GM19193 (cell line): ENCODE measurements around the gene XRRA1.

ENCODE experiments used
- POLR2A ChIP-seq: IDR thresholded peaks from 4 replicates; pipeline ENCODE4 v1.6.1; 2011; ENCODE audit not compliant: insufficient read depth, insufficient read length; ENCODE audit errors: extremely low read depth

XRRA1 gene

DNA sequence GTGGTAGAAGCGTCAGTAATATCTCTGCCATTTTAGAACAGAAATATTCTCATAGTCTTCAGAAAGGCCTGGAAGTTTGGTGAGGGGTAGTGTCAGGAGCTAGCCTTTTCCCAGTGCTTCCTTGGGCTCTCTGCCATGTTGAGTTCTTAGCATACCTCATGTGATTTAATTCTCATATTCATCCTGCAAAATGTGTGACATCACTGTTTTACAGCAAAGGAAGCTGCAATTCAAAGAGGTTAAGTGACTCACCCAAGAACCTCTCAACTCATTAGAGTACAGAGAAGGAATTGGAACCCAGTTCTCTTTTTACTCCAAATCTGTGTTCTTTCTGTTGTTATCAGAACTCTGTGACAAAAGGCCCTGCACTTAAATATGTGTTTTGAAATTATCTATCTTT lies 128.1 kb downstream of the XRRA1 start:
- no peak for TF ChIP-seq POLR2A

DNA sequence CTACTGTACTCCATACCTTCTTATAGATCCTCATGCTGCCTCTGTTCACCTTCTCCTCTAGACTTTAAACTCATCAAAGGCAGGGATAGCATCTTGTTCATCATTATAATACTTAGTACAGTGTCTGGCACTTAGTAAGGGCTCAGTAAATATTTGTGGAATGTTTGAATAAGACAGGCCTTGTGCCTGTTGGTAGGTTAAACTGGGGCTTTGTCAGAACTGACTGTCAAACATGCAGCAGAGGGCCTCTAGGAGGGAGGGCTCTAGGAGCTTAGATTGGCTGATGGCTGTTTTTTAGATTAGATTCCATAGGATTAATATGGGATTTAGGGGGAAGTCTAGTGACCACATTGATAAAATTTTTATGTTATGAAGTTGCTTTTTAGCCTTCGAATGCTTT lies 129.5 kb downstream of the XRRA1 start:
- TF ChIP-seq POLR2A: no peak

DNA sequence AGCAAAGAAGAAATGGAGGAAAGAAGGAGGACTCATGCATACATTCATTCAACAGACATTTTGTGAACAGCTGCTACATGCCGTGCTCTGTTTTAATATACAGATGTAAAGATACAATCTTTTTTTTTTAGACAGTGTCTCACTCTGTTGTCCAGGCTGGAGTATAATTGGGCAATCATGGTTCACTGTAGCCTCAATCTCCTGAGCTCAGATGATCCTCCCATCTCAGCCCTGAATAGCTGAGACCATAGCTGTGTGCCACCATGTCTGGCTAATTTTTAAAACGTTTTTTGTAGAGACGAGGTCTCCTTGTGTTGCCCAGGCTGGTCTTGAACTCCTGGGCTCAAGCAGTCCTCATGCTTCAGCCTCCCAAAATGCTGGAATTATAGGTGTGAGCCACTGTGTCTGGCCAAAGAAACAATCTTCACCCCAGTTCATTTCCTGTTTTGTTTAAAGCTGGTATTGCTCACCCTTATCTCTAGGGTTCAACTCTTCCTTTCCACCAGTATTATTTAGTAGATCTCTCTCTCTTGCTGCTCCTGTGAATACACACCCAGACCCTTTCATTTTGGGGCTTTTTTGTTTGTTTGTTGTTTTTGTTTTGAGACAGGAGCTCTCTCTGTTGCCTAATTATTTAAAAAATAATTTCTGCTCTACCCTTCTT lies 130.5 kb downstream of the XRRA1 start:
- no peak for TF ChIP-seq POLR2A

DNA sequence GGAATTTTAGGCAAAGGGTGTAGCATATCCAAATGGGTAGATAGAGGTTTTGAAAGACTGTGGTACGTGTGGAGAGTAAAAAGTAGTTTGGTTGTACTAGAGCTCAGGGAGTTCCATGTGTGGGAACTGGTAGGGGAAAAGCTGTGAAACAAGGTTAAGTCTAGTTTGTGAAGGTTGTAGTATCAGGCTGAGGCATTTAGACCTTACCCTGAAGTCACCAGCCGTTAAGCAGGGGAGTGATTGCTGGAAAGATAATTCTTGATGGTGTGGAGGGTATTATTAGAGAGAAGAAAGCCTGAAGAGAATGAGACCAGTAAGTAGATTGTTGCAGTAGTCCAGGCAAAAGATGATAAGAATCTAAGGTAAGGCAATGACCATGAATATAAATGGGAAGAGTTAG lies 132.2 kb downstream of the XRRA1 start:
- TF ChIP-seq POLR2A: no peak

DNA sequence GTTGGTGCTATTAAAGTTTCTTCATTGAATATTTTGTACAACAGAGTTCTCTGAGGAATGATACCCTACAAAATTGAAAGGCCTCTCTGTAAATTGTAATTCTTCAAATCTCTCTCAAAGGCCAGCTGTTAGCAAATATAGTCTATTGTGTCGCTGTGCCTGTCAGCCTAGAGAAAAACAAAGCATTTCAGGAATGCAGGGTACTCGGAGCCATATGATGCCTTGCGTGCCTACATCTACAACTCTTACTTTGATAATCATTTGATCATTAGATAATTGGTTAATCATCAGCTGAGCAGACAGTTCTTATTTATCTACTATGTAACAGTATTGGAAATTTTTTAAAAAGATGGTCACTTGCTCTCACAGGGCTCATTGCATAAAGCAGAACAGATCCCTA lies 132.9 kb downstream of the XRRA1 start:
- TF ChIP-seq POLR2A: no peak

DNA sequence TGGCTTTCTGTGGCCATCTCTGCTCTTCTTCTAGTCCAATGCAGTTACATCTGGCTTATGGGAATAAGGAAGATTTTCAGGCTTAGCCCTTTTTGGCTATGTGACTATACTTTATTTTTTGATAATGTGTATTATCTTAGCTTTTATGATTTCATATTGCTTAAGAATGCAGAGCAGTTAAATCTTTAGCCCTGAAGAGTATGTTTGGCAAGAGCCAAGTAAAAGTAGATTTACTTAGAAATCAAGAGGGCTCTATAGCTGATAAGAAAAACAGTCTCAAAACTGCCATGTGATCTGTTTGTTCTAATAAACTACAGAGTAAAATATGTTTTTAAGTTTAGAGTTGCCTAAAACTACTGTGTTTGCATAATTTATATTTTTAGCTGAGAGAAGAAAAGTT lies 139.1 kb downstream of the XRRA1 start:
- no peak for TF ChIP-seq POLR2A

DNA sequence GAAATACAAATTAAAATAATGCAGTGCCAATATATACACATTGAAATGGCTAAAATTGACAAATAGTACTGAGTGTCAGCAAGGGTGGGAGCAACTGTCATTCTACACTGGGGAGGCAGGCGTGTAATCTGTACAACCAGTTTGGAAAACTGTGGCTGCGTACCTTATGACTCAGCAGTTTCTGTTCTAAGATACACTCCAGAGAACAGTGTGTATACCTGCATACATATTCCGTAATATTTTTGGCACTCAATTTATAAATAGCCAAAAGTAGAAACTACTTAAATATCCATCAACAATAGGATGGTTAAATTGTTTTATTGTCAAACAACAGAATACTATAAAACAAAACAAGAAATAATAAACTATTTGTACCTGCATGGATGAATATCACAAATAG lies 142.6 kb downstream of the XRRA1 start:
- no peak for TF ChIP-seq POLR2A

DNA sequence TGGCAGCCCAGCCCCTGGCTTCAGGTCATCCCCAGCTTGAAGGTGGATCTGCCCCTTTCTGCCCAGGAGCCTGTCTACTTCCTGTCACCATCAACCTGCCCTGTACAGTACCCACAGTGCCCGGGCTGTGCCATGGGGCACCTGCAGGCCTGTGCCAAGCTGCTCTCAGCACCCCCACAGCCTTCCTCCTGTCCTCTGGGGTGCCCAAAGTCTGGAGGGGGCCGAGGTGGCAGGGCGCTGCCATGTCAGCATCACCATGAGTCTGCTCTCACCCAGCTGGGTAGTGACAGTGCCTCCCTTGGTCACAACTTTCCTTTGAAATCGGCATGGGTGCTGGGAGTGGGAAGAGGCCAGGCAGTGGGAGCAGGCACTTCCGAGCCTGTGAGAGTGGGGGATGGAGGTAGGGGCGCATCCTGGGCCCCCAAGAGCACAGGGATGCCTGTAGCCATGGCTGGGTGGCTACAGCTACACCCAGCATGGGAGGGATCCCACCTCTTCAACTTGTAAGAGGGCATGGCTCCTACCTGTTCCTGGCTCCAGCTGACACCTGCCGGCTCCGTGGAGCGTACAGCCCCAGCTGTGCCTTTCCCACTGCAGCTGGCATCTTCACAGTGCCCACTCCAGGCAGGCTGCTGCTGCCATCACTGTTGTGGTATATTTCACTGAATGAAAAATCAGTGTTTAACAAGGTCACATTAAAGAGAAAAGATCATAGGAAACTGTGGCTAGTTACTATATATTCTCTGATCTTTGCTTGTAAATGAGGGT lies 157.4 kb downstream of the XRRA1 start:
- TF ChIP-seq POLR2A: no peak
